ENCODE data around the gene RTN1. TPM values are rescaled to one million over a fixed set of nuclear protein-coding genes. Genes with fewer than 3 reads are reported as not detected.

The RTN1 gene
- total RNA-seq: 0.08 and 2.6 TPM in 2 replicates

GRCh38 chr14:59870277-59871165 lies at the start of gene RTN1:
Gene RTN1, minus strand, starts transcription at chr14:59870776. Its CDS starts 146 bp downstream, at chr14:59870630.

GRCh38 chr14:59919570-59920377 lies 49.2 kb upstream of the RTN1 start, which contains the start of gene LRRC9:
Gene LRRC9, plus strand, starts transcription at chr14:59920144.

GRCh38 chr14:59576332-59577294 lies 294.0 kb downstream of the RTN1 start, which contains the start of gene CCDC175:
Gene CCDC175, minus strand, starts transcription at chr14:59576812. Its CDS starts 37 bp downstream, at chr14:59576775.

Other genes starting within 250 kb of the RTN1 start
- not detected in 2 replicates for gene LRRC9, start 49.4 kb upstream of the RTN1 start, total RNA-seq
- gene PCNX4, start 221.1 kb upstream of the RTN1 start, total RNA-seq: 50.0 and 55.8 TPM in 2 replicates